ENCODE measurements around the gene ABHD2. TPM values are rescaled to one million over a fixed set of nuclear protein-coding genes. Genes with fewer than 3 reads are reported as not detected.

The ABHD2 gene
- total RNA-seq, 1 experiment from 2014 or later: 148 TPM

DNA sequence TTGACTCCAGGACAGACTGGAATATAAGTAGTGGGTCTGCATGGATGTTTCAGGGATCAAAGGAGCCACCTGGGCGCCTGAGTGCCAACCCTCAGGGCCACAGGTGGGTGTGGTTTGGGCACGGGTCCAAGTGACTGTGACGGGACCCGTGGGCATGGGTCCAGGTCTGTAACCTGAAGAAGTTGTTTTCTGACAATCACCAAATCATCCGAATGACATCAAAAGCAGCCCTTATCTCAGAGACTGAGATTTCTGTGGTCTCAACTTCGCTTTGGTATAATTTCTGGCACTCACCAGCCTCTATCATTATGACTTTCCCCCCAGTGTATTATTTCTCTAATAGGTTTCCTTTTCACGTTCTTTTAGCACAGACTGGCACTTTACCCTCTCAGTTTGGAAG is 108.7 kb downstream of the ABHD2 start:
- TF ChIP-seq, protein P1, sequence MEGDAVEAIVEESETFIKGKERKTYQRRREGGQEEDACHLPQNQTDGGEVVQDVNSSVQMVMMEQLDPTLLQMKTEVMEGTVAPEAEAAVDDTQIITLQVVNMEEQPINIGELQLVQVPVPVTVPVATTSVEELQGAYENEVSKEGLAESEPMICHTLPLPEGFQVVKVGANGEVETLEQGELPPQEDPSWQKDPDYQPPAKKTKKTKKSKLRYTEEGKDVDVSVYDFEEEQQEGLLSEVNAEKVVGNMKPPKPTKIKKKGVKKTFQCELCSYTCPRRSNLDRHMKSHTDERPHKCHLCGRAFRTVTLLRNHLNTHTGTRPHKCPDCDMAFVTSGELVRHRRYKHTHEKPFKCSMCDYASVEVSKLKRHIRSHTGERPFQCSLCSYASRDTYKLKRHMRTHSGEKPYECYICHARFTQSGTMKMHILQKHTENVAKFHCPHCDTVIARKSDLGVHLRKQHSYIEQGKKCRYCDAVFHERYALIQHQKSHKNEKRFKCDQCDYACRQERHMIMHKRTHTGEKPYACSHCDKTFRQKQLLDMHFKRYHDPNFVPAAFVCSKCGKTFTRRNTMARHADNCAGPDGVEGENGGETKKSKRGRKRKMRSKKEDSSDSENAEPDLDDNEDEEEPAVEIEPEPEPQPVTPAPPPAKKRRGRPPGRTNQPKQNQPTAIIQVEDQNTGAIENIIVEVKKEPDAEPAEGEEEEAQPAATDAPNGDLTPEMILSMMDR (conservative IDR thresholded peaks at IDR 0.05): no peak
- TF ChIP-seq EZH2 (IDR thresholded peaks at IDR 0.05; ENCODE audit: low read depth): no peak
- no TSS peak for BruUV-seq (replicated peaks)
- POLR2A ChIA-PET (ENCODE audit: unreplicated experiment): no interaction called here
- Histone ChIP-seq H3F3A (ENCODE audit: insufficient read depth, low read depth) (no peaks in the 10 kb centered on the region), H3K36me3 (ENCODE audit: low read depth) (peaks cover 5% of the 10 kb centered on the region; the same call in 1 of the 2 replicates), H3K79me2 (ENCODE audit: low read depth) (no peaks in the 10 kb centered on the region), H2AFZ (no peak overlapping the region), H3K27ac (no peak overlapping the region), H3K4me3 (no peak overlapping the region), H3K9me2 (ENCODE audit: insufficient read depth) (no peaks in the 10 kb centered on the region), H4K20me1 (ENCODE audit: insufficient read depth) (peaks cover 4% of the 10 kb centered on the region; the same call in 1 of the 2 replicates), H3K4me1 (replicated peaks; ENCODE audit: insufficient read depth) (no peaks in the 10 kb centered on the region), H3K4me2 (no peak overlapping the region), H3K9me3 (ENCODE audit: insufficient read depth, low read depth) (no peaks in the 10 kb centered on the region), H3K27me3 (ENCODE audit: insufficient read depth, low read depth) (no peaks in the 10 kb centered on the region)
- intact Hi-C loops (cut with micrococcal nuclease; ENCODE audit: unreplicated experiment): no loop called here
- DNase-seq: peak in 1 of 2 experiments; percentile 44
- CTCF ChIA-PET: interaction anchor here (1.0 kb wide), 1 partner anchor 10 kb away, joined by 3 read pairs; no protein-coding TSS in a partner anchor

DNA sequence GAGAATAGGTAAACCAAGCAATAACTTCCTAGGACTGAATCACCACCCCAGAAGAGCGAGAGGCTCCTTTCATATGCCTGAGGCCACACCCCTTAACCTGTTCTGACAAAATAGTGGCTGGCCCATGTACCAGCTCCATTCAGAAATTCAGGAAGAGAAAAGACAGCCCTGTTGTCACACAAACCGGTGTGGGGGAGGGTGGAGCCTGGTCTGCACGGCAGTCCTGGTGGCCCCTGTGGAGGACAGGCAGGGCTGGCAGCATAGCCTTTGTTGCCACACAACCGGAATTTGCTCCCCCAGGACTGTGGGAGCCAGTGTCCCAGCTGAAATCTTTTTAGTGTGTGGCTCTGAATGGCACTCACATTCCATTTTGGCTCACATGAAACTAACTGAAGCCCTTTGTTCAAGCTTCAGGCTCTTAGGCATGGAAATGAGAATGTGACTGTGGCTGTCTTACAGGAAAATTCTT is 109.3 kb downstream of the ABHD2 start:
- no peak overlapping the region for H2AFZ ChIP-seq
- H3K4me3 ChIP-seq: no peak overlapping the region

DNA sequence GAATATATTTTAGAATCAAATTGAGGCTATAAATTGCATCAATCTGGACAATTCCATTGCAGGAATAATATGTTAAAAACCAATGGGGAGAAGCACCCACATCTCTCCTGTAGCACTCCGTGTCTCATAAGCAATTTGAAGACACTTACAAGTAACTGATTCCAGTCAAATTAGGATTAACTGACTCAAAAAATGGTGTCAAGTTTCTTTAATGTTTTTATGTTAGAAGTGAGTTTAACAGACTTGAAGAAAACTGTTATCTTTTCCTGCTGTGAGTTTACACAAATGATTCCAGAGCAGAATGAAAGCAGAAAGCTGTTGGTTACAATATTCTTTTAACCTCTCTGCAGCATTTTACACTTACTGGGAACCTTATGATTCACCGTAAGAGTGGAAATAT is 109.9 kb downstream of the ABHD2 start:
- TF ChIP-seq, protein P1 (conservative IDR thresholded peaks at IDR 0.05): no peak
- TF ChIP-seq EZH2 (IDR thresholded peaks at IDR 0.05; ENCODE audit: low read depth): no peak
- ChIA-PET POLR2A (ENCODE audit: unreplicated experiment) (interaction anchor here (0.5 kb wide), 1 partner anchor 1383 kb away, joined by 4 read pairs; no protein-coding TSS in a partner anchor), CTCF (no interaction called here)
- no peaks in the 10 kb centered on the region for H3F3A ChIP-seq (ENCODE audit: insufficient read depth, low read depth)
- H3K27ac ChIP-seq: no peak overlapping the region
- DNase-seq: no peak
- no peak overlapping the region for H2AFZ ChIP-seq
- H3K36me3 ChIP-seq (ENCODE audit: low read depth): peaks cover 5% of the 10 kb centered on the region; the same call in 1 of the 2 replicates
- intact Hi-C loops (cut with micrococcal nuclease; ENCODE audit: unreplicated experiment): no loop called here
- no peak overlapping the region for H3K4me2 ChIP-seq
- no peaks in the 10 kb centered on the region for H3K9me2 ChIP-seq (ENCODE audit: insufficient read depth)
- no peak overlapping the region for H3K4me3 ChIP-seq
- no TSS peak for BruUV-seq (replicated peaks)
- no peaks in the 10 kb centered on the region for H3K79me2 ChIP-seq (ENCODE audit: low read depth)
- no peaks in the 10 kb centered on the region for H3K4me1 ChIP-seq (replicated peaks; ENCODE audit: insufficient read depth)
- H3K27me3 ChIP-seq (ENCODE audit: insufficient read depth, low read depth): no peaks in the 10 kb centered on the region
- no peaks in the 10 kb centered on the region for H3K9me3 ChIP-seq (ENCODE audit: insufficient read depth, low read depth)
- H4K20me1 ChIP-seq (ENCODE audit: insufficient read depth): peaks cover 4% of the 10 kb centered on the region; the same call in 1 of the 2 replicates

More for the DNA sequence above, 109.3 kb downstream of the ABHD2 start:
- Histone ChIP-seq H3K9me2 (ENCODE audit: insufficient read depth) (no peaks in the 10 kb centered on the region), H3K27me3 (ENCODE audit: insufficient read depth, low read depth) (no peaks in the 10 kb centered on the region), H3K4me2 (no peak overlapping the region), H3K79me2 (ENCODE audit: low read depth) (no peaks in the 10 kb centered on the region), H3F3A (ENCODE audit: insufficient read depth, low read depth) (no peaks in the 10 kb centered on the region), H3K4me1 (replicated peaks; ENCODE audit: insufficient read depth) (no peaks in the 10 kb centered on the region), H3K9me3 (ENCODE audit: insufficient read depth, low read depth) (no peaks in the 10 kb centered on the region), H4K20me1 (ENCODE audit: insufficient read depth) (peaks cover 4% of the 10 kb centered on the region; the same call in 1 of the 2 replicates), H3K36me3 (ENCODE audit: low read depth) (peaks cover 5% of the 10 kb centered on the region; the same call in 1 of the 2 replicates), H3K27ac (no peak overlapping the region)
- TF ChIP-seq, protein P1 (conservative IDR thresholded peaks at IDR 0.05): no peak
- TF ChIP-seq EZH2 (IDR thresholded peaks at IDR 0.05; ENCODE audit: low read depth): no peak
- intact Hi-C loops (cut with micrococcal nuclease; ENCODE audit: unreplicated experiment): no loop called here
- POLR2A ChIA-PET (ENCODE audit: unreplicated experiment): interaction anchor here (0.5 kb wide), 1 partner anchor 1382 kb away, joined by 4 read pairs; no protein-coding TSS in a partner anchor
- peak in 1 of 2 experiments; percentile 24 for DNase-seq
- no TSS peak for BruUV-seq (replicated peaks)
- CTCF ChIA-PET: interaction anchor here (1.0 kb wide), 1 partner anchor 9 kb away, joined by 3 read pairs; no protein-coding TSS in a partner anchor
